ENCODE results near the gene CHMP4B.

GRCh38 chr20:33858666-33859065 lies 47.5 kb downstream of the CHMP4B start:
- TF ChIP-seq EP300 (IDR thresholded peaks at IDR 0.05), result no peak
- TF ChIP-seq, protein P1, sequence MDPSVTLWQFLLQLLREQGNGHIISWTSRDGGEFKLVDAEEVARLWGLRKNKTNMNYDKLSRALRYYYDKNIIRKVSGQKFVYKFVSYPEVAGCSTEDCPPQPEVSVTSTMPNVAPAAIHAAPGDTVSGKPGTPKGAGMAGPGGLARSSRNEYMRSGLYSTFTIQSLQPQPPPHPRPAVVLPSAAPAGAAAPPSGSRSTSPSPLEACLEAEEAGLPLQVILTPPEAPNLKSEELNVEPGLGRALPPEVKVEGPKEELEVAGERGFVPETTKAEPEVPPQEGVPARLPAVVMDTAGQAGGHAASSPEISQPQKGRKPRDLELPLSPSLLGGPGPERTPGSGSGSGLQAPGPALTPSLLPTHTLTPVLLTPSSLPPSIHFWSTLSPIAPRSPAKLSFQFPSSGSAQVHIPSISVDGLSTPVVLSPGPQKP (IDR thresholded peaks at IDR 0.05; ENCODE audit: low read depth, low read length), result no peak
- no peak for TF ChIP-seq NFE2L2 (conservative IDR thresholded peaks at IDR 0.05; ENCODE audit: low read length)
- TF ChIP-seq, protein P2, sequence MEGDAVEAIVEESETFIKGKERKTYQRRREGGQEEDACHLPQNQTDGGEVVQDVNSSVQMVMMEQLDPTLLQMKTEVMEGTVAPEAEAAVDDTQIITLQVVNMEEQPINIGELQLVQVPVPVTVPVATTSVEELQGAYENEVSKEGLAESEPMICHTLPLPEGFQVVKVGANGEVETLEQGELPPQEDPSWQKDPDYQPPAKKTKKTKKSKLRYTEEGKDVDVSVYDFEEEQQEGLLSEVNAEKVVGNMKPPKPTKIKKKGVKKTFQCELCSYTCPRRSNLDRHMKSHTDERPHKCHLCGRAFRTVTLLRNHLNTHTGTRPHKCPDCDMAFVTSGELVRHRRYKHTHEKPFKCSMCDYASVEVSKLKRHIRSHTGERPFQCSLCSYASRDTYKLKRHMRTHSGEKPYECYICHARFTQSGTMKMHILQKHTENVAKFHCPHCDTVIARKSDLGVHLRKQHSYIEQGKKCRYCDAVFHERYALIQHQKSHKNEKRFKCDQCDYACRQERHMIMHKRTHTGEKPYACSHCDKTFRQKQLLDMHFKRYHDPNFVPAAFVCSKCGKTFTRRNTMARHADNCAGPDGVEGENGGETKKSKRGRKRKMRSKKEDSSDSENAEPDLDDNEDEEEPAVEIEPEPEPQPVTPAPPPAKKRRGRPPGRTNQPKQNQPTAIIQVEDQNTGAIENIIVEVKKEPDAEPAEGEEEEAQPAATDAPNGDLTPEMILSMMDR (IDR thresholded peaks at IDR 0.05), result no peak
- no peak for TF ChIP-seq RARB (CRISPR knock-in tag; IDR thresholded peaks at IDR 0.05)
- TF ChIP-seq CHD2 (IDR thresholded peaks at IDR 0.05; ENCODE audit: low read length, partially characterized antibody), result no peak
- TF ChIP-seq RNF2 (IDR thresholded peaks at IDR 0.05; ENCODE audit: borderline replicate concordance, low read depth), result no peak
- no peak for TF ChIP-seq ZFP36 (IDR thresholded peaks at IDR 0.05; ENCODE audit: borderline replicate concordance, partially characterized antibody)
- no peak for TF ChIP-seq HMGXB4 (CRISPR knock-in tag; IDR thresholded peaks at IDR 0.05; ENCODE audit: borderline replicate concordance)
- no peak for TF ChIP-seq TFCP2L1 (CRISPR knock-in tag; IDR thresholded peaks at IDR 0.05)
- no peak for TF ChIP-seq RFX5 (IDR thresholded peaks at IDR 0.05)
- TF ChIP-seq NPAS2 (CRISPR knock-in tag; IDR thresholded peaks at IDR 0.05; ENCODE audit: borderline replicate concordance), result no peak
- no peak for TF ChIP-seq POLR2A (IDR thresholded peaks at IDR 0.05; ENCODE audit: low read length)
